Measurements from ENCODE around the gene ATG4C.
A peak's percentile ranks its signal among the peaks of the same experiment; 100 is the strongest.

The ATG4C gene

GRCh38 chr1:62841587-62842169 is 57.7 kb downstream of the ATG4C start:
- DNase-seq, result peak; percentile 24

GRCh38 chr1:62844030-62844429 is 60.1 kb downstream of the ATG4C start:
- DNase-seq, result no peak

GRCh38 chr1:62849031-62849430 is 65.1 kb downstream of the ATG4C start:
- no peak for DNase-seq

GRCh38 chr1:62852253-62852652 is 68.3 kb downstream of the ATG4C start:
- no peak for DNase-seq

GRCh38 chr1:62856960-62857359 is 73.0 kb downstream of the ATG4C start:
- DNase-seq, result no peak

- DNase-seq, result no peak
Measured at GRCh38 chr1:62869217-62869754, 85.4 kb downstream of the ATG4C start.

- no peak for DNase-seq
Measured at GRCh38 chr1:62870148-62870547, 86.2 kb downstream of the ATG4C start.

GRCh38 chr1:62875676-62876075 is 91.7 kb downstream of the ATG4C start:
- no peak for DNase-seq

- DNase-seq, result no peak
Measured at GRCh38 chr1:62876535-62876934, 92.6 kb downstream of the ATG4C start.

GRCh38 chr1:62877579-62877978 is 93.6 kb downstream of the ATG4C start:
- DNase-seq, result no peak

- DNase-seq, result no peak
Measured at GRCh38 chr1:62879962-62880361, 96.0 kb downstream of the ATG4C start.

GRCh38 chr1:62882201-62883104 is 98.5 kb downstream of the ATG4C start:
- no peak for DNase-seq

GRCh38 chr1:62884156-62884740 is 100.3 kb downstream of the ATG4C start:
- no peak for DNase-seq

GRCh38 chr1:62887799-62888507 is 104.0 kb downstream of the ATG4C start:
- no peak for DNase-seq

- no peak for DNase-seq
Measured at GRCh38 chr1:62891956-62892562, 108.1 kb downstream of the ATG4C start.

- no peak for DNase-seq
Measured at GRCh38 chr1:62897788-62898187, 113.9 kb downstream of the ATG4C start.

- DNase-seq, result no peak
Measured at GRCh38 chr1:62900566-62900965, 116.6 kb downstream of the ATG4C start.

GRCh38 chr1:62901650-62902049 is 117.7 kb downstream of the ATG4C start:
- DNase-seq, result no peak

- no peak for DNase-seq
Measured at GRCh38 chr1:62903522-62903921, 119.6 kb downstream of the ATG4C start.

- no peak for DNase-seq
Measured at GRCh38 chr1:62903982-62904855, 120.3 kb downstream of the ATG4C start.

GRCh38 chr1:62904856-62905225 is 120.9 kb downstream of the ATG4C start:
- no peak for DNase-seq

- no peak for DNase-seq
Measured at GRCh38 chr1:62905309-62905708, 121.4 kb downstream of the ATG4C start.

Data from CD4-positive, alpha-beta T cell treated with Interleukin-6 for 4 hours (primary cell).